ENCODE results near the gene RARB.

Gene RARB

GRCh38 chr3:25619382-25619781 lies 191.3 kb downstream of the RARB start:
- no peak for DNase-seq

GRCh38 chr3:25620493-25620892 lies 192.4 kb downstream of the RARB start:
- no peak for DNase-seq

- no peak for DNase-seq
Measured at GRCh38 chr3:25621087-25621486, 193.0 kb downstream of the RARB start.

GRCh38 chr3:25631989-25632388 lies 203.9 kb downstream of the RARB start:
- no peak for DNase-seq

- no peak for DNase-seq
Measured at GRCh38 chr3:25633919-25634318, 205.9 kb downstream of the RARB start.

GRCh38 chr3:25635038-25635437 lies 207.0 kb downstream of the RARB start:
- DNase-seq: no peak
